KG1 (cell line): ENCODE measurements around the gene NRXN3.

Source experiments
- DNase-seq: peaks from one replicate; lab custom pipeline; 2025; lab: John Stamatoyannopoulos, UW

Gene NRXN3

GRCh38 chr14:79543348-79543747, 1373.2 kb downstream of the NRXN3 start:
- no peak for DNase-seq

- no peak for DNase-seq
Observed at GRCh38 chr14:79543967-79544697, 1374.0 kb downstream of the NRXN3 start.

- no peak for DNase-seq
Observed at GRCh38 chr14:79544698-79545070, 1374.5 kb downstream of the NRXN3 start.

- no peak for DNase-seq
Observed at GRCh38 chr14:79548836-79549235, 1378.7 kb downstream of the NRXN3 start.

GRCh38 chr14:79549515-79549914, 1379.3 kb downstream of the NRXN3 start:
- no peak for DNase-seq

GRCh38 chr14:79551523-79551922, 1381.3 kb downstream of the NRXN3 start:
- no peak for DNase-seq

- no peak for DNase-seq
Observed at GRCh38 chr14:79552778-79553177, 1382.6 kb downstream of the NRXN3 start.

GRCh38 chr14:79554816-79555215, 1384.6 kb downstream of the NRXN3 start:
- DNase-seq: no peak

- no peak for DNase-seq
Observed at GRCh38 chr14:79555429-79555828, 1385.3 kb downstream of the NRXN3 start.

GRCh38 chr14:79557309-79557708, 1387.1 kb downstream of the NRXN3 start:
- no peak for DNase-seq

- no peak for DNase-seq
Observed at GRCh38 chr14:79562185-79562584, 1392.0 kb downstream of the NRXN3 start.

GRCh38 chr14:79564371-79564770, 1394.2 kb downstream of the NRXN3 start:
- no peak for DNase-seq

- no peak for DNase-seq
Observed at GRCh38 chr14:79567306-79567705, 1397.1 kb downstream of the NRXN3 start.

GRCh38 chr14:79568594-79568993, 1398.4 kb downstream of the NRXN3 start:
- DNase-seq: no peak

GRCh38 chr14:79569072-79569471, 1398.9 kb downstream of the NRXN3 start:
- DNase-seq: no peak

- DNase-seq: no peak
Observed at GRCh38 chr14:79570648-79571047, 1400.5 kb downstream of the NRXN3 start.

- no peak for DNase-seq
Observed at GRCh38 chr14:79571366-79571765, 1401.2 kb downstream of the NRXN3 start.

- DNase-seq: no peak
Observed at GRCh38 chr14:79573486-79573885, 1403.3 kb downstream of the NRXN3 start.

- DNase-seq: no peak
Observed at GRCh38 chr14:79575032-79575431, 1404.9 kb downstream of the NRXN3 start.

GRCh38 chr14:79576424-79576823, 1406.3 kb downstream of the NRXN3 start:
- no peak for DNase-seq

- no peak for DNase-seq
Observed at GRCh38 chr14:79578470-79578869, 1408.3 kb downstream of the NRXN3 start.

GRCh38 chr14:79580414-79580813, 1410.2 kb downstream of the NRXN3 start:
- DNase-seq: no peak

GRCh38 chr14:79580906-79581305, 1410.7 kb downstream of the NRXN3 start:
- no peak for DNase-seq

- DNase-seq: no peak
Observed at GRCh38 chr14:79581912-79582576, 1411.9 kb downstream of the NRXN3 start.
